Heart left ventricle (tissue), 16 donors: ENCODE data around the gene RUNX2. TPM values are rescaled to one million over a fixed set of nuclear protein-coding genes. Genes with fewer than 3 reads are reported as not detected.

Experiments used
- ATAC-seq, 4 donors: fragments of 200-7000 bp; cut with Tn5 transposase; one replicate each; pipeline ENCODE4 v1.9.1; 2020 to 2022; ENCODE audit warnings: moderate library complexity in 4 of 4, mild to moderate bottlenecking in 3 of 4, moderate number of reproducible peaks in 1 of 4
- DNase-seq, 5 donors: peaks; one replicate each; pipeline ENCODE4 v3.0.0-alpha.2; 2020
- H3K27ac ChIP-seq, 12 donors: fragments of 200-600 bp; sonication (generic) in 4 of 12; one replicate each; pipeline versions ENCODE4 v1.5.0 to v1.8.0; 2016 to 2022; ENCODE audit warnings: mild to moderate bottlenecking in 2 of 12
- H3K27me3 ChIP-seq, 9 donors: fragments of 200-600 bp; sonication (generic) in 2 of 9; one replicate each; pipeline versions ENCODE4 v1.5.1 to v1.8.0; 2016 to 2022; ENCODE audit warnings: mild to moderate bottlenecking in 3 of 9
- H3K36me3 ChIP-seq, 9 donors: fragments of 200-600 bp; sonication (generic) in 2 of 9; one replicate each; pipeline versions ENCODE4 v1.5.0 to v1.8.0; 2018 to 2022; ENCODE audit warnings: mild to moderate bottlenecking in 2 of 9
- H3K4me1 ChIP-seq, 12 donors: fragments of 200-600 bp; sonication (generic) in 4 of 12; one replicate each; pipeline versions ENCODE4 v1.5.0 to v1.8.0; 2016 to 2022; ENCODE audit warnings: mild to moderate bottlenecking in 3 of 12
- H3K4me3 ChIP-seq, 12 donors: fragments of 200-600 bp; sonication (generic) in 4 of 12; one replicate each; pipeline versions ENCODE4 v1.5.0 to v1.8.0; 2017 to 2022; ENCODE audit warnings: mild to moderate bottlenecking in 9 of 12, moderate library complexity in 4 of 12
- H3K9me3 ChIP-seq, 12 donors: fragments of 200-600 bp; sonication (generic) in 4 of 12; one replicate each; pipeline versions ENCODE4 v1.5.0 to v1.8.0; 2016 to 2022; ENCODE audit warnings: mild to moderate bottlenecking in 1 of 12
- POLR2A ChIP-seq, 2 donors: fragments of 450-650 bp; IDR thresholded peaks; one replicate each; pipeline ENCODE4 v1.6.1; 2017; ENCODE audit warnings: antibody characterized with exemption in 2 of 2, mild to moderate bottlenecking in 2 of 2, moderate library complexity in 2 of 2
- WGBS, 4 donors: extraction: QIAGEN DNeasy Blood & Tissue Kit in 2 of 4; methylation state at CpG; one replicate each; pipeline versions ENCODE4 v1.1.5 to v1.1.7; 2013 to 2018; 5-methylcytosine and 5-hydroxymethylcytosine counted together
- intact Hi-C, 10 donors: fragments of 100-400 bp; cut with DNase I; formaldehyde crosslinking; loops; one replicate each; pipeline versions ENCODE4 v1.11.1 to v1.14.2; 2022
- polyA plus RNA-seq, 2 donors: library from polyadenylated mRNA; stranded (reverse); fragments of 200-250 nt; gene quantifications; one replicate each; pipeline ENCODE4 v1.2.3, GENCODE V29; 2013
- total RNA-seq, 9 donors: library from RNA; depleted of rRNA in 2 of 9; stranded (reverse); fragments of >200 nt in 2 of 9; fragmentation: NEBNext Ultra II Directional in 3 of 9; extraction: Animal tissue kit (Norgen Biotek cat#: 25700) in 3 of 9; gene quantifications; one replicate each; pipeline versions ENCODE4 v1.1.0 to v1.2.4, GENCODE V29; 2016 to 2023
- TF ChIP-seq, protein P1 (sequence below), 12 donors: fragments of 200-600 bp; sonication (generic) in 4 of 12; IDR thresholded peaks; one replicate each; pipeline versions ENCODE4 v1.5.0 to v1.8.0; 2018 to 2022; ENCODE audit warnings: antibody characterized with exemption in 12 of 12, mild to moderate bottlenecking in 5 of 12
- donor health status: ischemic (EF 13 %, LVEDD 7.1; RV severe dilation, severe dysfunction).
- donor health status: healthy with polysubstance abuse.
- donor health status: DM: no; HTN: yes; CAD: no.
- donor health status: DM: no; HTN: no; CAD: no.
- donor health status: ischemic (EF 25% LVEDD 6.9; RV normal size, moderate dysfunction).
- donor health status: ischemic (EF 25% LVEDD 5.7; RV mildly dilated, moderate dysfunction).
- donor health status: healthy.
- donor health status: DM: yes; HTN: yes; CAD: no.
- donor health status: ischemic (EF 35%, LVEDD 5.7; RV mildly dilated, moderate dysfunction).
- donor health status: nonischemic (EF 11% LVEDD 7.7; RV severe dilation, severe dysfunction).
- donor health status: DM: yes; HTN: yes; CAD: no.
- donor health status: PGD.
- donor health status: ischemic (EF 29% LVEDD 5.4; RV normal size, mild dysfunction).
- donor health status: nonischemic (EF 23%, LVEDD 6.1; RV moderate dilation, normal function).

Gene RUNX2
- total and polyA plus RNA-seq, 11 donors: 0.37 to 3.1 (median 2.0) TPM

GRCh38 chr6:45445364-45445748 lies 117.2 kb downstream of the RUNX2 start:
- Histone ChIP-seq H3K36me3 (no peaks in the 10 kb centered on the region), H3K4me1 (peaks cover 2 to 49% (median 20%) of the 10 kb centered on the region in 12 donors), H3K9me3 (no peaks in the 10 kb centered on the region), H3K4me3 (peak overlapping the region in 2 of 12 donors; percentile 0 to 2), H3K27ac (peak overlapping the region in 10 of 12 donors; percentile 3 to 87 (median 43)), H3K27me3 (no peaks in the 10 kb centered on the region)
- DNase-seq: no peak
- intact Hi-C loops: no loop called here
- TF ChIP-seq, protein P1, sequence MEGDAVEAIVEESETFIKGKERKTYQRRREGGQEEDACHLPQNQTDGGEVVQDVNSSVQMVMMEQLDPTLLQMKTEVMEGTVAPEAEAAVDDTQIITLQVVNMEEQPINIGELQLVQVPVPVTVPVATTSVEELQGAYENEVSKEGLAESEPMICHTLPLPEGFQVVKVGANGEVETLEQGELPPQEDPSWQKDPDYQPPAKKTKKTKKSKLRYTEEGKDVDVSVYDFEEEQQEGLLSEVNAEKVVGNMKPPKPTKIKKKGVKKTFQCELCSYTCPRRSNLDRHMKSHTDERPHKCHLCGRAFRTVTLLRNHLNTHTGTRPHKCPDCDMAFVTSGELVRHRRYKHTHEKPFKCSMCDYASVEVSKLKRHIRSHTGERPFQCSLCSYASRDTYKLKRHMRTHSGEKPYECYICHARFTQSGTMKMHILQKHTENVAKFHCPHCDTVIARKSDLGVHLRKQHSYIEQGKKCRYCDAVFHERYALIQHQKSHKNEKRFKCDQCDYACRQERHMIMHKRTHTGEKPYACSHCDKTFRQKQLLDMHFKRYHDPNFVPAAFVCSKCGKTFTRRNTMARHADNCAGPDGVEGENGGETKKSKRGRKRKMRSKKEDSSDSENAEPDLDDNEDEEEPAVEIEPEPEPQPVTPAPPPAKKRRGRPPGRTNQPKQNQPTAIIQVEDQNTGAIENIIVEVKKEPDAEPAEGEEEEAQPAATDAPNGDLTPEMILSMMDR (IDR thresholded peaks at IDR 0.05): no peak
- WGBS, 4 donors: 31 to 44% (median 32%) methylated on average over 2 of the region's 2 CpGs
- ATAC-seq: peak in 1 of 4 donors; percentile 41

- no peak for TF ChIP-seq POLR2A (IDR thresholded peaks at IDR 0.05)
- ATAC-seq (peak; percentile 72 to 93 (median 88)), DNase-seq (peak; percentile 57 to 64 (median 60))
- H3K9me3 ChIP-seq: no peaks in the 10 kb centered on the region
- H3K4me1 ChIP-seq: peaks cover 2 to 49% (median 20%) of the 10 kb centered on the region in 12 donors
- H3K4me3 ChIP-seq: peak overlapping the region in 3 of 12 donors; percentile 0 to 12 (median 10)
- no peaks in the 10 kb centered on the region for H3K36me3 ChIP-seq
- H3K27ac ChIP-seq: peak overlapping the region in 9 of 12 donors; percentile 25 to 87 (median 35)
- 10 to 14% (median 12%) methylated on average over 9 of the region's 9 CpGs for WGBS, 4 donors
- intact Hi-C loops: no loop called here
- no peaks in the 10 kb centered on the region for H3K27me3 ChIP-seq
These were observed 117.8 kb downstream of the RUNX2 start for GRCh38 chr6:45445749-45446549.

- H3K4me1 ChIP-seq: peaks cover 2 to 49% (median 20%) of the 10 kb centered on the region in 12 donors
- H3K36me3 ChIP-seq: no peaks in the 10 kb centered on the region
- no peaks in the 10 kb centered on the region for H3K27me3 ChIP-seq
- intact Hi-C loops: no loop called here
- H3K4me3 ChIP-seq: no peak overlapping the region
- no peaks in the 10 kb centered on the region for H3K9me3 ChIP-seq
- TF ChIP-seq, protein P1 (IDR thresholded peaks at IDR 0.05): no peak
- TF ChIP-seq POLR2A (IDR thresholded peaks at IDR 0.05): no peak
- DNase-seq (no peak), ATAC-seq (no peak)
- H3K27ac ChIP-seq: peak overlapping the region in 1 of 12 donors; percentile 87
- 48 to 86% (median 74%) methylated on average over 1 of the region's 1 CpG for WGBS, 4 donors
These were observed 118.9 kb downstream of the RUNX2 start for GRCh38 chr6:45447005-45447404.

GRCh38 chr6:45447716-45448115 lies 119.6 kb downstream of the RUNX2 start:
- 47 to 83% (median 68%) methylated on average over 2 of the region's 2 CpGs for WGBS, 4 donors
- Histone ChIP-seq H3K27me3 (no peaks in the 10 kb centered on the region), H3K4me1 (peaks cover 2 to 49% (median 20%) of the 10 kb centered on the region in 12 donors), H3K27ac (no peak overlapping the region), H3K4me3 (no peak overlapping the region), H3K36me3 (no peaks in the 10 kb centered on the region), H3K9me3 (no peaks in the 10 kb centered on the region)
- DNase-seq: no peak
- TF ChIP-seq POLR2A (IDR thresholded peaks at IDR 0.05): no peak
- TF ChIP-seq, protein P1 (IDR thresholded peaks at IDR 0.05): no peak
- intact Hi-C loops: no loop called here
- ATAC-seq: no peak
